Activated B cell treated with CpG ODN at 0.5 μM for 24 hours (primary cell): ENCODE measurements around the gene ZNF345. TPM values are rescaled to one million over a fixed set of nuclear protein-coding genes. Genes with fewer than 3 reads are reported as not detected.

Experiments
- ATAC-seq: fragments of 200-7000 bp; cut with Tn5 transposase; one replicate; pipeline ENCODE4 v1.10.0; 2021; ENCODE audit warnings: low read depth, mild to moderate bottlenecking, moderate library complexity
- CTCF ChIA-PET: fragments of 350-600 bp; sonication (Branson Sonifier 250); formaldehyde crosslinking; loops from one replicate; lab custom pipeline; 2021; ENCODE audit warnings: antibody characterized with exemption; lab: Charles Lee
- POLR2A ChIA-PET: fragments of 350-600 bp; sonication (Branson Sonifier 250); formaldehyde crosslinking; loops from one replicate; lab custom pipeline; 2021; ENCODE audit warnings: antibody characterized with exemption; lab: Charles Lee
- DNase-seq: peaks from one replicate; pipeline ENCODE4 v3.0.0; 2022
- H3K27ac Mint-ChIP-seq: one replicate; pipeline ENCODE4 v1.8.0; 2020; ENCODE audit warnings: mixed read lengths
- H3K27me3 Mint-ChIP-seq: one replicate; pipeline ENCODE4 v1.8.0; 2021; ENCODE audit warnings: mixed read lengths
- H3K36me3 Mint-ChIP-seq: one replicate; pipeline ENCODE4 v1.8.0; 2021; ENCODE audit warnings: low read depth, mixed read lengths
- H3K4me1 Mint-ChIP-seq: one replicate; pipeline ENCODE4 v1.8.0; 2021; ENCODE audit warnings: mixed read lengths
- H3K4me3 Mint-ChIP-seq: one replicate; pipeline ENCODE4 v1.8.0; 2020; ENCODE audit warnings: mild to moderate bottlenecking, mixed read lengths
- H3K9me3 Mint-ChIP-seq: one replicate; pipeline ENCODE4 v1.8.0; 2020; ENCODE audit warnings: mixed read lengths
- intact Hi-C: fragments of 100-400 bp; cut with micrococcal nuclease; formaldehyde crosslinking; loops from one replicate; pipeline ENCODE4 v1.15.1; 2024
- total RNA-seq: library from RNA; stranded (reverse); gene quantifications from 2 replicates; pipeline ENCODE4 v1.2.3, GENCODE V29; 2022
- TF ChIP-seq, protein P1 (sequence below): fragments of 200-600 bp; IDR thresholded peaks from one replicate; pipeline ENCODE4 v1.8.0; 2022; ENCODE audit warnings: antibody characterized with exemption, mild to moderate bottlenecking

ZNF345 gene
- 7.8 and 9.5 TPM in 2 replicates for total RNA-seq

GRCh38 chr19:36850559-36851442 is at the start of gene ZNF345:
ZNF345 (plus strand) TSS chr19:36850876; CDS start chr19:36876831, 25,955 bp downstream.
- H3K4me3 Mint-ChIP-seq = no peak within 1 kb of the TSS
- H3K27me3 Mint-ChIP-seq = no peaks in the 10 kb centered on the region
- H3K9me3 Mint-ChIP-seq = peaks cover 5% of the 10 kb centered on the region
- ATAC-seq = peak; percentile 83
- intact Hi-C loops = loop anchor here (1.0 to 5.0 kb wide), 16 partner anchors 12 to 636 kb away; partner anchors contain the start of genes ZFP14, ZNF146, ZNF260 and ZNF420
- peak; percentile 71 for DNase-seq
- no peak within 1 kb of the TSS for H3K27ac Mint-ChIP-seq
- ChIA-PET CTCF (interaction anchor here (1.0 to 1.3 kb wide), 2 partner anchors 13 to 78 kb away, joined by 4 read pairs; partner anchors contain the start of genes ZNF790 and ZNF850), POLR2A (interaction anchor here (0.6 to 2.8 kb wide), 28 partner anchors 10 to 1077 kb away, joined by 3 to 75 read pairs (median 6); partner anchors contain the start of genes CAPNS1, ZFP14, ZNF146 and ZNF260)
- H3K4me1 Mint-ChIP-seq = peaks cover 9% of the 10 kb centered on the region
- peaks cover 39% of the 10 kb centered on the region for H3K36me3 Mint-ChIP-seq
- TF ChIP-seq, protein P1, sequence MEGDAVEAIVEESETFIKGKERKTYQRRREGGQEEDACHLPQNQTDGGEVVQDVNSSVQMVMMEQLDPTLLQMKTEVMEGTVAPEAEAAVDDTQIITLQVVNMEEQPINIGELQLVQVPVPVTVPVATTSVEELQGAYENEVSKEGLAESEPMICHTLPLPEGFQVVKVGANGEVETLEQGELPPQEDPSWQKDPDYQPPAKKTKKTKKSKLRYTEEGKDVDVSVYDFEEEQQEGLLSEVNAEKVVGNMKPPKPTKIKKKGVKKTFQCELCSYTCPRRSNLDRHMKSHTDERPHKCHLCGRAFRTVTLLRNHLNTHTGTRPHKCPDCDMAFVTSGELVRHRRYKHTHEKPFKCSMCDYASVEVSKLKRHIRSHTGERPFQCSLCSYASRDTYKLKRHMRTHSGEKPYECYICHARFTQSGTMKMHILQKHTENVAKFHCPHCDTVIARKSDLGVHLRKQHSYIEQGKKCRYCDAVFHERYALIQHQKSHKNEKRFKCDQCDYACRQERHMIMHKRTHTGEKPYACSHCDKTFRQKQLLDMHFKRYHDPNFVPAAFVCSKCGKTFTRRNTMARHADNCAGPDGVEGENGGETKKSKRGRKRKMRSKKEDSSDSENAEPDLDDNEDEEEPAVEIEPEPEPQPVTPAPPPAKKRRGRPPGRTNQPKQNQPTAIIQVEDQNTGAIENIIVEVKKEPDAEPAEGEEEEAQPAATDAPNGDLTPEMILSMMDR = no peak

- intact Hi-C loops = no loop called here
- DNase-seq (no peak), ATAC-seq (no peak)
- no peak overlapping the region for H3K4me3 Mint-ChIP-seq
- POLR2A ChIA-PET = interaction anchor here (0.7 to 1.5 kb wide), 2 partner anchors 8 to 92 kb away, joined by 3 to 4 read pairs; no protein-coding TSS in a partner anchor
- no peaks in the 10 kb centered on the region for H3K4me1 Mint-ChIP-seq
- no peak overlapping the region for H3K27ac Mint-ChIP-seq
- H3K9me3 Mint-ChIP-seq = peaks cover 29% of the 10 kb centered on the region
- peaks cover 77% of the 10 kb centered on the region for H3K36me3 Mint-ChIP-seq
- CTCF ChIA-PET = no interaction called here
- H3K27me3 Mint-ChIP-seq = no peaks in the 10 kb centered on the region
- TF ChIP-seq, protein P1 = no peak
Observed at GRCh38 chr19:36805364-36805763, 45.3 kb upstream of the ZNF345 start.

GRCh38 chr19:36807029-36807428 is 43.6 kb upstream of the ZNF345 start:
- POLR2A ChIA-PET = no interaction called here
- no peak for ATAC-seq
- TF ChIP-seq, protein P1 = no peak
- CTCF ChIA-PET = no interaction called here
- no peak for DNase-seq
- intact Hi-C loops = no loop called here
- Mint-ChIP-seq H3K4me3 (no peak overlapping the region), H3K4me1 (no peaks in the 10 kb centered on the region), H3K9me3 (peaks cover 34% of the 10 kb centered on the region), H3K36me3 (peaks cover 80% of the 10 kb centered on the region), H3K27ac (no peak overlapping the region), H3K27me3 (no peaks in the 10 kb centered on the region)

DNA sequence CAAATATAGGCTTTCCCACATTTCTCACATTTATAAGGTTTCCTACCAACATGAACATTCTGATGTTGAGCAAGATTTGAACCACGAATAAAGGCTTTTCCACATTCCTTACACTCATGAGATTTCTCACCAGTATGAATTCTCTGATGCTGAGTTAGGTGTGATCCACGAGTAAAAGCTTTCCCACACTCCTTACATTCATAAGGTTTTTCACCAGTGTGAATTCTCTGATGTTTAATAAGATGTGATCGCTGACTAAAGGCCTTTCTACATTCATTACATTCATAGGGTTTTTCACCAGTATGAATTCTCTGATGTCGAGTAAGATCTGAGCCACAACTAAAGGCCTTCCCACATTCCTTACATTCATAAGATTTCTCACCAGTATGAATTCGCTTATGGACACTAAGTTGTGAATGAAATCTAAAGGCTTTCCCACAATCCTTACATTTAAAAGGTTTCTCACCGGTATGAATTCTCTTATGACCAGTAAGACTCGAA is 31.5 kb upstream of the ZNF345 start:
- CTCF ChIA-PET = no interaction called here
- H3K4me3 Mint-ChIP-seq = no peak overlapping the region
- intact Hi-C loops = no loop called here
- POLR2A ChIA-PET = no interaction called here
- H3K36me3 Mint-ChIP-seq = peaks cover 90% of the 10 kb centered on the region
- DNase-seq (no peak), ATAC-seq (no peak)
- H3K9me3 Mint-ChIP-seq = peaks cover 41% of the 10 kb centered on the region
- TF ChIP-seq, protein P1 = no peak
- H3K27me3 Mint-ChIP-seq = no peaks in the 10 kb centered on the region
- no peak overlapping the region for H3K27ac Mint-ChIP-seq
- no peaks in the 10 kb centered on the region for H3K4me1 Mint-ChIP-seq

GRCh38 chr19:36821758-36822157 is 28.9 kb upstream of the ZNF345 start:
- Mint-ChIP-seq H3K27ac (no peak overlapping the region), H3K4me3 (no peak overlapping the region), H3K36me3 (peaks cover 90% of the 10 kb centered on the region), H3K27me3 (no peaks in the 10 kb centered on the region), H3K9me3 (peaks cover 51% of the 10 kb centered on the region), H3K4me1 (no peaks in the 10 kb centered on the region)
- ATAC-seq = no peak
- TF ChIP-seq, protein P1 = no peak
- POLR2A ChIA-PET = no interaction called here
- intact Hi-C loops = no loop called here
- DNase-seq = no peak
- CTCF ChIA-PET = no interaction called here
